Head of caudate nucleus (tissue), 42 donors: ENCODE measurements around the gene OGFOD1.
"Not testable (repeated sequence)": the region's sequence is repeated elsewhere in the genome, so short reads cannot be mapped to it uniquely, and the experiment has no call there.

Experiments used
- DNase-seq, 42 donors: peaks; one replicate each; pipeline versions ENCODE4 v3.0.0 to v3.0.0-alpha.2; 2020 to 2021; ENCODE audit warnings: mixed read lengths in 7 of 42
- intact Hi-C: fragments of 100-400 bp; cut with DNase I; formaldehyde crosslinking; loops from one replicate; pipeline ENCODE4 v1.15.0; 2022

The OGFOD1 gene

DNA sequence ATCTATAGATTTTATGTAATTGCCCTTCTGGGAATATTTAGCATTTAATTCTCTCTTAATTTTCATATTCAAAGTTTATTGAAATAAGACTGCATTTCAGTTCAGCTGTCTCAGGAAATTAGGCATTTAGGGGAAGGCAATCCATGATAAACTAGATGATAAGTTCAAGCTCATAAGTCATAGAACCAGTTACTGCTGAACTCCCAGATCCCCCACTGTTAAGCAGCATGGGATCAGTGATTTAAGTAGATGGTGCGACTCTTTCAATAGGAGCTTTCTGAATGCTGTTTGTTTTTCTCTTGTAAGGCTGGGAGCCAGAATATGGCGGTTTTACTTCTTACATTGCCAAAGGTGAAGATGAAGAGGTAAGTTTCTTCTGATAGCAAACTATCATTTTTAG lies 23.8 kb downstream of the OGFOD1 start:
- intact Hi-C loops = no loop called here
- DNase-seq = no peak

DNA sequence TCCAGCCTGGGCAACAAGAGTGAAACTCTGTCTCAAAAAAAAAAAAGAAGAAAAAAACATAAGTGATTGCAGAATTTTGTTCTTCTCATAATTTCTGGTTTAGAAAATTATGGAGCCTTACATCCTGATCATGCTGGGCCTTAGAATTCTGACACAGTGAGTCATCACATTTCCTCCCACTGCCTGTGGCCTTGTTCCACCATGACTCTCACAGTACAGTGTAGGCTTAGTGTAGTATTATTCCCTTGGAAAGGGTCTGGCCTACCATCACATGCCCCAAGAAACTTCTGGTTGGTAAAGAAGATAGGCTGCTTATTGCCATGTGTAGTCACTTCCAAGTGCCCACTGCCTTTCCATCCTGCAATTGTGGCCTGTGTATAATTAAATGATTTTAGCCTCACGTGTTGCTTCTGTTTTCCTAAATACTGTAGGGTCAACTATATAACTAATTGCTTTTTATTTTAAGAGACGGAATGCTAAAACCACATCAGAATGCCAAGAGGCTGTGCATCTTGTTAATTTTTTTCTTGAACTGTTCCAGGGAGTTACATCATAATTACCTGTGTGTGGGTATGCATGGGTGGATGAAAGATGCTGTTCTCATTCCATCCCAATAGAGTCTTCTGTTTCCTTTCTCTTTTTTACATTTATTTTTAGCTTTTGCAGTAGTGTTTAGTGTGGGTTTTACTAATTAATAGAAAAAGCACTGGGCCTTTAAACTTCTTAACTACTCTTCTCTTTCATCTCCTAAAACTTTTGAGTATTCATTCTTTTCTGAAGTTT lies 25.9 kb downstream of the OGFOD1 start:
- intact Hi-C loops = no loop called here
- DNase-seq = peak in 9 of 42 donors; percentile 24 to 65 (median 43)

DNA sequence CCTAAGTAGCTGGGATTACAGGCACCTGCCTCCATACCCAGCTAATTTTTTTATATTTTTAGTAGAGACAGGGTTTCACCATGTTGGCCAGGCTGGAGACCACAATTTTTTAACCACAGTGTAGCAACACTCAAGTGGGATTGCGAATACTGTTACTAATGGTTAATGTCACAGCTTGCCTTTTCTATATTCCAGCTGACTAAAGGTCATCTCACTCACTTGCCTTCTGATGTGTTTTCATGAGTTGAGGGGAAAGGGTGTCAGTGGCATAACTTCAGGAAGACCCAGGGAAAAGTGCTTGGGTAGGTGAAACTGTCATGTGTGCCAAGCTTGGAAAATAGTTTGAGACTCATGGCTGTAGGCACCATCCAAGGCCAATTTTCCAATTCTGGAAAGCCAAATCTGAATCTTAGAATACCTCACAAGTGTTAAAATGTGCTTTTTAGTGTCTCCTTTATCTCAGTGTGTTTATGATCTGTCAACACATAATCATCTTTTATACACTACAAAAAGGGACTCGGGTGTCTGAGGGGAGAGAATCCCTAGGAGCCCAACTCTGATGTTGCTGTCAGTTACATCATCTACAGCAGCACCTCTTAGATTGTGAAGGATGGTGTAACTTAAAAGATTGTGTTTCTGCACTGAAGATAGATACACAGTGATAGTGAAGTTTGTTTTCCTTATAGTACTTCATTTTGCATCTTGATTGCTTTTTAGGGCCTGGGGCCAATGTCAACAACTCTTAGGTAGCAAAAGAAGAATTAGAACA lies 27.1 kb downstream of the OGFOD1 start:
- intact Hi-C loops = no loop called here
- DNase-seq = no peak

DNA sequence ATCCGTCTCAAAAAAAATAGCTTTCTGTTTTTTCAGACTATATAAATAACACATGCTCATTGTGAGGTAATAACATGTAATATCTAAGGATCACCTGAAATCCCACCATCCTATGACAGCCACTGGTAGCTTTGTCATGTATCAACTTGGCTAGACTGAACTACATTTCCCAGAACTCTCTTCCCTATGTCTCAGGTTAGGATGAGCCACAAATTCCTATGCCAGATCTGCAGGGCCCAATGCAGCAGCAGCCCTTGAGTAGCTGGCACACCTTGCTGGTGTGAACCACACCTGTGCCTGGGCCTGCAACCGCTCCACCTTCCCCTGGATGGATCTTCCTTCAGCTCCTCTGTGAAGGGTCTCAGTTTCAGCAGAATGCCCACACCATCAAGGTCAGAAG lies 28.1 kb downstream of the OGFOD1 start:
- intact Hi-C loops = no loop called here
- DNase-seq = no peak

DNA sequence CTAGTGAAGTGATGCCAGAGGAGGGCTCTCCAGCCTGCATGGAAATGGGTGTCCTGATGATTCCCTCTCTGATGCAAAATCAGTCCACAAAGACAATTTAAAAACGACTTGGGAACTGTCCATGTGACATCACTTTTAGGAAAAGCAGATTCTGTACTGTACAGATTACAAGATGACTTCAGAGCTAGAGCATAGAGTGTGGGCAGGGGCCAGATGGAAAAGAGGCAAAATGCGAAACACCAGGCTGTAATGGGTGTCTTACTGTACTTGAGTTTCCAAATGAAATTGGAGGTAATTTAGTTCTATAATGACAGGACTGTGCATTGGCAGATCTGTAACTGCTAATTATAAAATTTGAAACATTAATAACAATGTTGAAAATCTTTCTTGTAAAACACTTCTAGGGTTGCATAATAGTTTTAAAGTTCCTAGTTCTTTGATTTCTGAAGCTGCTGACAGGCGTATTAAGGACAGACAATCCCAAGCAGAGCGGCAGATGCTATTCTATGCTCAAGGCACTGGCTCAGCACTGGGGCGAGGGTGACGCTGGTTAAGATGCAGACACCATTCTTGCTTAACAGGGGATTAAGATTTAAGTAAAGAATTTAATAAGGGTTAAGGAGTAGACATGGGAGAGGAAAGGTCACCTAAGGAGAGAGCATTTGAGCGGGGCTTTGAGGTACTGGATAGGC lies 29.6 kb downstream of the OGFOD1 start:
- intact Hi-C loops = no loop called here
- peak in 22 of 42 donors; percentile 15 to 71 (median 44) for DNase-seq

DNA sequence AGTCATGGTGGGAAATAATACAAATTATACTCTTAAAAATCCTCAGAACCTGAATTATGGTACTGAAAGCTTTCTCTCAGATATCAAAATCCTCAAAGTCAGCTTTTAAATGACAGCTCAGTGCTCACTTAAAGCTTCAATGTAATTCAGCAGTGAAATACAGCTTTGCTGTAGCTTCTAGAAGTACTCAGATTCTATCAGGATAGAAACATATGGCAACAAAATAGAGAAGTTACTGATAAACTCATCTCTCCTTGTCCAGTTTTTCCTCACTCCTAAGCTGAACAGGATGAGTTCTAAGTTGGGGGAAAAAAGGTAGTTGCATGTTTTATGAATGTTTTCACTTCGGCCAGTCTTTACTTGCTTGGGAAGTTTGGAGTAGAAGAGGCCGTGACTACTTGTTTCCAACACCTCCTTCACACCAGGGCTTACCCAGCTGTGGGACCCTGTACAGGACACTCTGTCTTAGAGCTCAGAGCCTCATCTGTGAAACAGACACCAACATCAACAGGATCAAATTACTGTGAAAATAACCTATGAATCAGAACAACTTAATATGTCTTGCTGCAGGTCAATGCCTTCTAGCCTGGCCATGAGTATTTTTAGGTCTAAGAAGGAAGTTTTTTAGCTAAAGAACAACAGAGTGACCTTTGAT lies 30.2 kb downstream of the OGFOD1 start:
- intact Hi-C loops = no loop called here
- DNase-seq = no peak

DNA sequence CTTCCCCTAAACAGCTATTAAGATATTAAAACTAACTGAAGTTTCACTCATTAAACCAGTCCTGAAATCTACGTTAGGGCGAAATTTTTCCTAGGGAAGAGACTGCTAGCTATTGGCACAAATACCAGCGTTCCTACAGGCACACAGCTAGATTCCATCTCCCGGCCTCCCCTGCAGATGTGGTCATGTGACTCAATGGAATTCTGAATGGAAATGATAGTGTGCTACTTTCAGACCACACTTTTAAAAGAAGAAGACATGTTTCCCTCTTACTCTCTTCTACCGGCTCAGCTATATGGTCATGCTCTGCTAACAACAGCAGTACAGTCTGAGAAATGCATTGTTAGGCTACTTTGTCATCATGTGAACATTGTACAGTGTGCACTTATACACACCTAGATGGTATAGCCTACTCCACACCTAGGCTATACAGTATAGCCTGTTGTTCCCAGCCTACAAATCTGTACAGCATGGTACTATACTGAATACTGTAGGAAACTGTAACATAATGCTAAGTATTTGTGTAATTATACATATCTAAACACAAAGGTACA lies 31.4 kb downstream of the OGFOD1 start:
- DNase-seq = no peak
- intact Hi-C loops = no loop called here

DNA sequence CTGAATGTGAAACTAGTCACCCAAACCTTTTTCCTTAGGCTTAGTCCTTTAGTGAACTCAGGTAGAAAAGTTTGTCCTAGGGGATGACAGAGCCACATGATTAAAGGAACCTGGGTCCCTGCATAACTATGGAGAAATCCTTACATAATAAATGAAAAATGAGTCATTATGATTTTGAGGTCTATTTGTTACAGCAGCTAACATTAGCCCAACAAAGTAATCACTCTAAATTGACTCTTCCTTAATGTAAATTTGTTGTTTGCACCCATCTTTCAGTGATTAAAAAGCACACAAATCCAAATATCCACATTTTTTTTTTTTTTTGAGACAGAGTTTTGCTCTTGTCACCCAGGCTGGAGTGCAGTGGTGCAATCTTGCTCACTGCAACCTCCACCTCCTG lies 32.0 kb downstream of the OGFOD1 start:
- DNase-seq = no peak
- intact Hi-C loops = no loop called here

DNA sequence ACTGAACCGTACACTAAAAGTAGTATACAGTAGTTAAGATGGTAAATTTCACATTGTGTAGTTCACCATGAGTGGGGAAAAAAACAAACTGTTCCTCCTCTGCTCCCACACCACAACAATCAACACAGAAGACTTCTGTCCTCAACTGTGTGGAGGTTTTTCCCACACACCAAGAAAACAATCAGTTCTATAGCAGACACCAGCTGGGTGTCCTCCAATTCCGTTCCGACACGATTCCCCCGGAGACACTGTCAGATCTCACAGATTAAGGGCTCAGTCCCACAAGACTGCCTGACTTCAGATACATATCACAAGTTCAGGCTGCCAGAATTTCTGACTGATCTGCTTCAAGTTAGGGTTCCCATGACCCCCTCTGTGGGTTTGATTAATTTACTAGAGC lies 36.7 kb downstream of the OGFOD1 start:
- peak in 36 of 42 donors; percentile 21 to 83 (median 56) for DNase-seq
- intact Hi-C loops = no loop called here

DNA sequence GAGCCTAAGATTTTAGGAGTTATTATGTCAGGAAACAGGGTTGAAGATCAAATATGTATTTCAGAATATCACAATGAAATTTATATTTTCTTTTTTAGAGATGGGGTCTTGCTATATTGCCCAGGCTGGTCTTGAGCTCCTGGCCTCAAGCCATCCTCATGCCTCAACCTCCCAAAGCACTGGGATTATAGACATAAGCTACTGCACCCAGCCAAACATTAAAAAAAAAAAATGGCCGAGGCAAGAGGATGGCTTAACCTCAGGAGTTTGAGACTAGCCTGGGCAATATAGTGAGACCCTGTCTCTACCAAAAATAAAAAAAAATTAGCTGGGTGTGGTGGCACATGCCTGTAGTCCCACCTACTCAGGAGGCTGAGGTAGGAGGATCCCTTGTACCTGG lies 37.5 kb downstream of the OGFOD1 start:
- intact Hi-C loops, DNase-seq: not testable (repeated sequence)

DNA sequence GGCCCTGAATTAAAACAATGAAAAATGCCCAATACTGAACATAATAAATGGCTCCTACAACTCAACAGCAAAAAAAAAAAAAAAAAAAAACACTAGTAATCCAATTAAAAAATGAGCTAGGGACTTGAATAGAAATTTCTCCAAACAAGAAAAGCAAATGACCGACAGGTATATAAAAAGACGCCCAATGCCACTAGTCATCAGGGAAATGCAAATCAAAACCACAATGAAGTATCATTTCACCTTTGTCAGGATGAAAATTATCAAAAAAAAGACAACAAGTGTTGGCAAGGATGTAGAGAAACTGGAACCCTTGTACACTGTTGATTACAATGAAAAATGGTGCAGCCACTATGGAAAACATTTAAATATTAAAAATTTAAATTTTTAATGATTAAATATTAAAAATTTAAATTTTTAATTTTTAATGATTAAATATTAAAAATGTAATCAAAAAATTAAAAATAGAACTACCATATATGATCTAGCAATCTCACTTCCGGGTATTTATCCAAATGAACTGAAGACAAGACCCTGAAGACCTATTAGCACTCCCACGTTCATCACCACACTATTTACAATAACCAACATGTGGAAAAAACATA lies 40.4 kb downstream of the OGFOD1 start:
- intact Hi-C loops = no loop called here

DNA sequence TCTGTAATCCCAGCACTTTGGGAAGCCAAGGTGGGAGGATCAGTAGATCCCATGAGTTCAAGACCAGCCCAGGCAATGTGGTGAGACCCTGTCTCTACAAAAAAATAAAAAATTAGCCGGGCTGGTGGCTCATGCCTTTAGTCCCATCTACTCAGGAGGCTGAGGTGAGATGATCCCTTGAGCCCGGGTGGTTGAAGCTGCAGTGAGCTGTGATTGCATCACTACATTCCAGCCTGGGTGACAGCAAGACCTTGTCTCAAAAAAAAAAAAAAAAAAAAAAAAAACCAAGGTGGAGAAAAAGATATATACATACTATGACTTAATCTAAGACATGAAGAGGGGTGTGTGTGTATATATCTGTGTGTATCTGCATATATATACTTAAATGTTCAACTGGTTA lies 41.8 kb downstream of the OGFOD1 start:
- DNase-seq = no peak
- intact Hi-C loops = no loop called here

More for the DNA sequence above, 40.4 kb downstream of the OGFOD1 start:
- no peak for DNase-seq

DNA sequence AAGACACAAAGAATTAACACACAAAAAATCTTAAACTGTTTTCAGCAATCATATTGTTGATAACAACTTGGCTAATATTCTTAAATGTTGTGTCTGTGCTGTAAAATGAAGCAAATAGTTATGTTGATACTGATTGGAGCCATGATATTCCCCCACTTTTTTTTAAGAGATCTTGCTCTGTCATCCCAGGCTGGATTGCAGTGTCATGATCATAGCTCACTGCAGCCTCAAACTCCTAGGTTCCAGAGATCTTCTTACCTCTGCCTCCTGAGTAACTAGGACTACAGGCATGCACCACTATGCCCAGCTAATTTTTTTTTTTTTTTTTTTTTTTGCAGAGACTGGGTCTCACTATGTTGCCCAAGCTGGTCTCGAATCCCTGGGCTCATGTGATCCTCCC lies 42.5 kb downstream of the OGFOD1 start:
- no peak for DNase-seq
- intact Hi-C loops = no loop called here

DNA sequence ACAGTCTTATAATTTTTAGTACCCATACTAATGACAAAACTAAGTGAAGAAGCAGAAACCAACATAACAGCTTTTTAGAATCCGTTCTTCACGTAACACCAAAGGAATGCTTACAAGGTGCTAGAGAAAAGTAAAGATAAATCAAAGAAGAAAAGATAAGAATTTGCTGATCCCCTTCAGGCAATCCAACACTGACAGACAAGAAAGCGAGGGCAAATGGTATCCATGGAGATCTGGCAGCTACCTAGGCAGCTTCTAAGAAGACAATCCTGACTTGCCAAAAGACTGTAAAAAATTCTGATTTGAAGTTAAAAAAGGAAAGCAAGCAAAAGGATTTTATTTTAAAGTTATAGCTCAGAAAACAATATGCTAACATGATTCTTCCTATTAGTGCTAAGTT lies 53.8 kb downstream of the OGFOD1 start:
- DNase-seq = peak in 5 of 42 donors; percentile 18 to 59 (median 35)
- intact Hi-C loops = no loop called here

DNA sequence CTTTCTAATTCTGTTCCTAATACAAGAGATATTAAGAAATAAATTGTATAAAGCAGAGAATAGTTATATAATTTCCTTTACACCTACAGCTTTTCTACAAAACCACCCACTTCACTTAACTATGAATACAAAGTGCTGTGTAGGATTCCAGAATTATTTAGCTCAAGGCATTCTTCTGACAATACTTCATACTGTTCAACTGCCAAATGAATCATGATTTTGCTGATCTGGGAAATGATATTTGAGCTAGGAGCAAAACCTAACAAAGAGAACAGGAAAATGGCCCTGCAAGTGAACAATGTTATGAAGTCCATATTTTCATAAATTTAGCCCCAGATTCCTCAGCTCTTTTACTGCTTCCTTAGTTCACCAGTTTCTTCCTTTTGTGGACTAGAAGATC lies 55.6 kb downstream of the OGFOD1 start:
- intact Hi-C loops = no loop called here
- no peak for DNase-seq

DNA sequence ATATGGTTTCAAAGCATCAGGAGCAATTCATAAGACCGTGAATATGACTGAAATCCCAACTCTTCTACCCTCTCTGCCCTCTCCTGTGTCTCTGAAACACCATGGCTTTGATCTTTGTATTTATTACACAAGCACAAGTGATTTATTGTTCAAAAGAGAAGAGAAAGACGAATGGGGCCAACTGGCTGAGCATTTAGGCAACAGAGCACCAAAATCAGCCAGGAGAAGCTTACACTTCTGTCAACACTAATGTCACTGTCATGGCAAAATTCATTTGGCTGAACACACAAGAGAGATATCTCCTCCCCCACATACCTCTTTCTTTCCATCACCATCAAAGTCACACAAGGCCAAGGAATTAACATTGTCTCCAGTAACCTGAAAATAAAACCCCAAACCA lies 59.2 kb downstream of the OGFOD1 start:
- intact Hi-C loops = loop anchor here (5.0 kb wide), 2 partner anchors 77 to 192 kb away; partner anchors contain the start of gene MT3
- peak in 3 of 42 donors; percentile 22 to 32 (median 25) for DNase-seq

DNA sequence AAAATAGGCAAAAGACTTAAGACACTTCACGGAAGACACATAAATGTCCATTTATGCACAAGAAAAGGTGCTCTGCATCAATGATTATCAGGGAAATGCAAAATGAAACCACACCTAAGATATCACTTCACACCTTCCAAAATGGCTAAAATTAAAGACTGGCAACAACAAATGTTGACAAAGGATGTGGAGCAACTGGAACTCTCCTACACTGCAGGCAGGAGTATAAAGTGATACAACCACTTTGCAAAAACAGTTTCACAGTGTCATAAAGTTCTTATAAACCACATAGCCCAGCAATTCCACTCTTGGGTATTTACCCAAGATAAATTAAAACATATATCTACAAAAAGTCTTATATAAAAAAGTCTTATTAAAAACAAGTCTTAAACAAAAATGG lies 60.7 kb downstream of the OGFOD1 start:
- DNase-seq = no peak
- intact Hi-C loops = loop anchor here (5.0 kb wide), 2 partner anchors 75 to 190 kb away; partner anchors contain the start of gene MT3

DNA sequence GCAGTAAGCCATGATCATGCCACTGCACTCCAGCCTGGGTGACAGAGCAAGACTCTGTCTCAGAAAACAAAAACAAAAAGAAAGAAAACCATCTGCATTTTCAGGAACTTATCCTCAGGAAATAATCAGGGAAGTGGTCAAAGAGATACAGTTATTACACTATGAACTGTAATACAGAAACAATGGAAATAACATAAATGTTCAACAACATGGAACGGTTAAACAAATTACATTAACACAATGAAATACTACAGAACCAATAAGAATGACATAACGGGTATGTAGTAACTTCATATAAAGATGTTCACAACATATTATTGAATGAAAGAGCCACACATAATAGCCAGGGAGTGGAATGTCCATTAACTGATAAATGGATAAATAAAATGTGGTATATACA lies 61.7 kb downstream of the OGFOD1 start:
- DNase-seq = no peak
- intact Hi-C loops = loop anchor here (5.0 kb wide), 2 partner anchors 74 to 189 kb away; partner anchors contain the start of gene MT3
